Thoracic aorta (tissue), 2 donors: ENCODE results near the gene TNFRSF9. TPM values are rescaled to one million over a fixed set of nuclear protein-coding genes. Genes with fewer than 3 reads are reported as not detected.
"Not testable (repeated sequence)": the region's sequence is repeated elsewhere in the genome, so short reads cannot be mapped to it uniquely, and the experiment has no call there.

ENCODE experiments used
- ATAC-seq: fragments of 150-250 bp; one replicate; pipeline ENCODE4 v1.8.0; 2017; ENCODE audit warnings: low read depth; ENCODE audit not compliant: insufficient number of reproducible peaks, low FRiP score
- DNase-seq: peaks from one replicate; pipeline ENCODE4 v3.0.0-alpha.2; 2020; ENCODE audit warnings: low spot score
- H3K27ac ChIP-seq, 2 donors: fragments of 200-600 bp; sonication (generic); 1 replicate in 1 of 2; 2 replicates in 1 of 2; pipeline ENCODE4 v1.5.1; 2016; ENCODE audit warnings: mild to moderate bottlenecking in 2 of 2, moderate library complexity in 2 of 2
- H3K27me3 ChIP-seq: fragments of 200-600 bp; sonication (generic); replicated peaks from 2 replicates; pipeline ENCODE4 v1.6.0; 2016; ENCODE audit warnings: mild to moderate bottlenecking; ENCODE audit not compliant: insufficient read depth
- H3K36me3 ChIP-seq: fragments of 200-600 bp; sonication (generic); one replicate; pipeline ENCODE4 v1.5.1; 2016
- H3K4me1 ChIP-seq, 2 donors: fragments of 200-600 bp; sonication (generic); 1 replicate in 1 of 2; 2 replicates in 1 of 2; pipeline versions ENCODE4 v1.5.1 to v1.6.0; 2016; ENCODE audit warnings: low read depth in 2 of 2, mild to moderate bottlenecking in 1 of 2; ENCODE audit not compliant: control insufficient read depth in 1 of 2
- H3K4me3 ChIP-seq: fragments of 200-600 bp; sonication (generic); 2 replicates; pipeline ENCODE4 v1.5.1; 2016; ENCODE audit warnings: mild to moderate bottlenecking
- H3K9me3 ChIP-seq: fragments of 200-600 bp; sonication (generic); 2 replicates; pipeline ENCODE4 v1.5.1; 2016
- total RNA-seq, 2 donors: library from RNA; depleted of rRNA; stranded (reverse); fragments of >200 nt; gene quantifications; one replicate each; pipeline versions ENCODE4 v1.1.0 to v1.2.3, GENCODE V29; 2016
- TF ChIP-seq, protein P1 (sequence below): fragments of 200-600 bp; sonication (generic); IDR thresholded peaks from one replicate; pipeline ENCODE4 v1.5.1; 2019; ENCODE audit warnings: antibody characterized with exemption

TNFRSF9 gene
- total RNA-seq, 2 donors from 2014 or later = not detected

DNA sequence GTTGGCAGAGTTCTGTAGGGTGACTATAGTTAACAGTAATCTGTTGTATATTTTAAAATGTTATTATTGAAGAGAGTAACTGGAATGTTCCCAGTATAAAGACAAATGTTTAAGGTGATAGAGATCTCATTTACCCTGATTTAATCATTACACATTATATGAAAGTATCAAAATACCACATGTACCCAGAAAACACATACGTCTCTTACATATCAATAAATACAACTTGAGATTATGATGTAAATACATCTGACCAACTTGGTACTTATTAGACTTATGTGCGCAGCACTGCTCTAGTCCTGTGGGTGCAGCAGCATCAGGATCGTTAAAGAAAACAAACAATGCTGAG lies 20.2 kb upstream of the TNFRSF9 start:
- no peaks in the 10 kb centered on the region for H3K27me3 ChIP-seq
- no peak for ATAC-seq
- peaks cover 1% of the 10 kb centered on the region for H3K36me3 ChIP-seq
- TF ChIP-seq, protein P1, sequence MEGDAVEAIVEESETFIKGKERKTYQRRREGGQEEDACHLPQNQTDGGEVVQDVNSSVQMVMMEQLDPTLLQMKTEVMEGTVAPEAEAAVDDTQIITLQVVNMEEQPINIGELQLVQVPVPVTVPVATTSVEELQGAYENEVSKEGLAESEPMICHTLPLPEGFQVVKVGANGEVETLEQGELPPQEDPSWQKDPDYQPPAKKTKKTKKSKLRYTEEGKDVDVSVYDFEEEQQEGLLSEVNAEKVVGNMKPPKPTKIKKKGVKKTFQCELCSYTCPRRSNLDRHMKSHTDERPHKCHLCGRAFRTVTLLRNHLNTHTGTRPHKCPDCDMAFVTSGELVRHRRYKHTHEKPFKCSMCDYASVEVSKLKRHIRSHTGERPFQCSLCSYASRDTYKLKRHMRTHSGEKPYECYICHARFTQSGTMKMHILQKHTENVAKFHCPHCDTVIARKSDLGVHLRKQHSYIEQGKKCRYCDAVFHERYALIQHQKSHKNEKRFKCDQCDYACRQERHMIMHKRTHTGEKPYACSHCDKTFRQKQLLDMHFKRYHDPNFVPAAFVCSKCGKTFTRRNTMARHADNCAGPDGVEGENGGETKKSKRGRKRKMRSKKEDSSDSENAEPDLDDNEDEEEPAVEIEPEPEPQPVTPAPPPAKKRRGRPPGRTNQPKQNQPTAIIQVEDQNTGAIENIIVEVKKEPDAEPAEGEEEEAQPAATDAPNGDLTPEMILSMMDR = no peak
- no peaks in the 10 kb centered on the region for H3K9me3 ChIP-seq
- H3K4me3 ChIP-seq = peak overlapping the region; percentile 83
- H3K4me1 ChIP-seq = peaks cover 25 to 46% of the 10 kb centered on the region in 2 donors
- DNase-seq = no peak
- peak overlapping the region; percentile 87 to 88 for H3K27ac ChIP-seq

DNA sequence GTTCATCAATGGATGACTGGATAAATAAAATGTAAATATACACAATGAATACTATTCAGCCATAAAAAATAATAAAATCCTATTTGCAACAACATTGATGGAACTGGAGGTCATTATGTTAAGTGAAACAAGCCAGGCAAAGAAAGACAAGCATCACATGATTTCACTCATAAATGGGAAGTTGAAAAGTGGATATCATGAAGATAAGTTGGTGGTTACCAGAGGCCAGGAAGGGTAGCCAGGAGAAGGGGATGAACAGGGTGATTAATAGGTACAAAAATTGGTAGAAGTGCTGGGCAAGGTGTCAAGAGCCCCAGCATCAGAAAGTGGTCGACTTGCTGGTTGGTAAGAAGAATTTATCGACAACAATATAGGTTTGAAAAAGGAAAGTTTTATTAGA lies 19.5 kb upstream of the TNFRSF9 start:
- no peaks in the 10 kb centered on the region for H3K9me3 ChIP-seq
- TF ChIP-seq, protein P1 = no peak
- peak overlapping the region in 1 of 2 donors; percentile 88 for H3K27ac ChIP-seq
- peaks cover 21 to 39% of the 10 kb centered on the region in 2 donors for H3K4me1 ChIP-seq
- no peak for DNase-seq
- ATAC-seq = no peak
- no peak overlapping the region for H3K4me3 ChIP-seq
- H3K27me3 ChIP-seq = no peaks in the 10 kb centered on the region
- no peaks in the 10 kb centered on the region for H3K36me3 ChIP-seq

DNA sequence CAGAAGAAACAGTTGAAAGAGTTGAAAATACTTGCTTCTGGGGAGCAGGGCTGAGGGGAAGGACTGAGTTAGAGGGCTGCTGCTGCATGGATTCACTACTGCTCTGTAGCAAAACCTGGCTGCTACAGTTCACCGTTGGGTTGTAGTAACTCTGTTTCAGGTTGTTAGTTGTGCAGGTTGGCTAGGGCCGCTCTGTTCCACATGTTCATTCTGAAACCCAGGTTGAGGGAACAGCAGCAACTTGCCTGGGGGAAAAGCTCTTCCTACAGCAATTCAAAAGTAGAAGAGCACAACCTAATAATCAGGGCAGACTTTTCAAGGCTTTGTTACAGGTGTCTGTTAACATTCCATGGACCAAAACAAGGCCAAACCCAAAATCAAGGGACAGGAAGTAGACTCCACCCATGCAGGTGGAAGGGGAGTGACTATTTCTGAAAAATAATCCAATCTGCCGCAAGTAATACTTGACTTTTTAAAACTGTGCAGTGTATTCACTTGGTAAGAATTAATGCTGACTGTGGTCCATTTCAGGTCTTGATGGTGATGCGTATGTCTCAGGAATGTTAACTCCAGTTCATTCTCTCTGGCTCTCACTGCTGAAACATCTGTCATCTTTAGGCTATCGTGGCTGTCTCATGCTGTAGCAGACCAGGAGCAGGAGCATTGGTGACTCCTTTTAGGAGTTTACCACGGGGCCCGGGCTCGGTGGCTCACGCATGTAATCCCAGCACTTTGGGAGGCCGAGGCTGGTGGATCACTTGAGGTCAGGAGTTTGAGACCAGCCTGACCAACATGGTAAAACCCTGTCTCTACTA lies 15.8 kb upstream of the TNFRSF9 start:
- DNase-seq = no peak
- H3K4me1 ChIP-seq = peaks cover 3 to 12% of the 10 kb centered on the region in 2 donors
- H3K9me3 ChIP-seq = no peaks in the 10 kb centered on the region
- no peak overlapping the region for H3K4me3 ChIP-seq
- TF ChIP-seq, protein P1 = no peak
- H3K27me3 ChIP-seq = no peaks in the 10 kb centered on the region
- no peak overlapping the region for H3K27ac ChIP-seq
- no peak for ATAC-seq
- no peaks in the 10 kb centered on the region for H3K36me3 ChIP-seq

DNA sequence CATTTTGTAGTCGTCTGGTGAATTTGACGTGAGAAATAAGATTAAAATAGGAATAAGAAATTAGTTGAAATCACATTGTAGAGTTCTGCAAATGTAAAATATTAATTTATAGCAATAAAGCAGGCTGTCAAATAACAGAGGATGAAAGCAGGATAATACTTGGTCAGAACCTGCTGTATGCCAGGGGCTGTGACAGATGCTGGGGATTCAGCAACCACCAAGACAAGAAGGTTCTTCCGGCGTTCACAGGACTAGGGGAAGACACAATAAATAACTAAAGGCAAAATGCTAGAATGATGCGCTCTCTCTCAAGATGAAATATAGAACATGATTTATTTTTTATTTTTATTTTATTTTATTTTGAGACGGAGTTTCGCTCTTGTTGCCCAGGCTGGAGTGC lies 14.0 kb upstream of the TNFRSF9 start:
- Histone ChIP-seq H3K4me3 (peak overlapping the region; percentile 88), H3K9me3 (no peaks in the 10 kb centered on the region), H3K27ac (peak overlapping the region; percentile 77 to 91), H3K4me1 (peaks cover 0 to 4% of the 10 kb centered on the region in 2 donors), H3K27me3 (no peaks in the 10 kb centered on the region), H3K36me3 (no peaks in the 10 kb centered on the region)
- TF ChIP-seq, protein P1 = no peak
- ATAC-seq = no peak
- DNase-seq = no peak

DNA sequence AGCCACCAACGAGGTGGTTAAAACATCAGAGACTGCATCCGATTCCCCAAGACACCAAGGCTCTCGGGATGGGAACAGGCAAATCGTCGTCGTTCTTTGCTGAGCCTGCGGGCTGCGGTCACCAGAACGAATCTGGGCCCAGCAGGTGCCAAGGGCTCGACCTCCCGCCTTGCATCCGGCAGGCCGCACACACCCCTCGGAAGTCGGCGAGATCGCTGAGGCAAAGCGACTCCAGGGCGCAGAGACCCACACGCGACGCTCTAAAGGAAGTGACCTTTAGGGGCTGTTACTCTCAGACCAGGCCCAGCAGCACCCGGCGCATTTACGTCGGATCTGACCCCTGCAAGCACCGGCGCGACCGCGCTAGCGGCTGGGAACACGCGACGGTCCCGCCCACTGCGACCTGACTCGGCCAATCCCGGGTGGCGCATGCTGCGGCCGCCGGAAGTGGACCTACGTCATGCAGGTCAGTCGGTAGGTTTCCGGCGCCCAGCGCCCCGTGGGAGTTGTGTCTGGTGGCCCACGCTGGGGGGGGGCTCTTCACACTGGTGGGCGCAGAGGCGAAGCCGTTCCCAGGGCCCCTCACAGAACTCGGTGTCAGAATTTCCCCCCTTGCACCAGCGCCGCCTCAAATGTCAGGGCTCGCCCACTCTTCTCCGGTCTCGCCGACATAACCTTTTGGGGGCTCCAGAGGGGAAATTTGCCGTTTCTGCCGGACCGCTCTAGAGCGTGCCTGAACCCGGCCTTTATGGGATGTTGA lies 13.4 kb upstream of the TNFRSF9 start:
- TF ChIP-seq, protein P1 = no peak
- no peaks in the 10 kb centered on the region for H3K36me3 ChIP-seq

DNA sequence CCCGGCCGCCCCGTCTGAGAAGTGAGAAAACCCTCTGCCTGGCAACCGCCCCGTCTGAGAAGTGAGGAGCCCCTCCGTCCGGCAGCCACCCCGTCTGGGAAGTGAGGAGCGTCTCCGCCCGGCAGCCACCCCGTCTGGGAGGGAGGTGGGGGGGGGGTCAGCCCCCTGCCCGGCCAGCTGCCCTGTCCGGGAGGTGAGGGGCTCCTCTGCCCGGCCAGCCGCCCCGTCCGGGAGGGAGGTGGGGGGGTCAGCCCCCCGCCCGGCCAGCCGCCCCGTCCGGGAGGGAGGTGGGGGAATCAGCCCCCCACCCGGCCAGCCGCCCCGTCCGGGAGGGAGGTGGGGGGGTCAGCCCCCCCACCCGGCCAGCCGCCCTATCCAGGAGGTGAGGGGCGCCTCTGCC lies 12.2 kb upstream of the TNFRSF9 start:
- H3K27ac ChIP-seq, H3K9me3 ChIP-seq, H3K4me3 ChIP-seq, H3K27me3 ChIP-seq, DNase-seq, H3K4me1 ChIP-seq, H3K36me3 ChIP-seq, ATAC-seq: not testable (repeated sequence)

More for the DNA sequence above, 13.4 kb upstream of the TNFRSF9 start:
- Histone ChIP-seq H3K27me3 (no peaks in the 10 kb centered on the region), H3K4me3 (peak overlapping the region; percentile 88), H3K27ac (peak overlapping the region; percentile 77 to 91), H3K4me1 (peaks cover 0 to 4% of the 10 kb centered on the region in 2 donors), H3K9me3 (no peaks in the 10 kb centered on the region)
- DNase-seq = peak; percentile 80
- ATAC-seq = peak; percentile 80
